GM21529 (cell line): ENCODE results near the gene SLC17A1.
"Not testable (repeated sequence)": the region's sequence is repeated elsewhere in the genome, so short reads cannot be mapped to it uniquely, and the experiment has no call there.

Source experiments
- ATAC-seq: cut with Tn5 transposase; IDR thresholded peaks from one replicate; pipeline ENCODE4 v1.9.1; 2021; ENCODE audit not compliant: unreplicated experiment

The SLC17A1 gene

DNA sequence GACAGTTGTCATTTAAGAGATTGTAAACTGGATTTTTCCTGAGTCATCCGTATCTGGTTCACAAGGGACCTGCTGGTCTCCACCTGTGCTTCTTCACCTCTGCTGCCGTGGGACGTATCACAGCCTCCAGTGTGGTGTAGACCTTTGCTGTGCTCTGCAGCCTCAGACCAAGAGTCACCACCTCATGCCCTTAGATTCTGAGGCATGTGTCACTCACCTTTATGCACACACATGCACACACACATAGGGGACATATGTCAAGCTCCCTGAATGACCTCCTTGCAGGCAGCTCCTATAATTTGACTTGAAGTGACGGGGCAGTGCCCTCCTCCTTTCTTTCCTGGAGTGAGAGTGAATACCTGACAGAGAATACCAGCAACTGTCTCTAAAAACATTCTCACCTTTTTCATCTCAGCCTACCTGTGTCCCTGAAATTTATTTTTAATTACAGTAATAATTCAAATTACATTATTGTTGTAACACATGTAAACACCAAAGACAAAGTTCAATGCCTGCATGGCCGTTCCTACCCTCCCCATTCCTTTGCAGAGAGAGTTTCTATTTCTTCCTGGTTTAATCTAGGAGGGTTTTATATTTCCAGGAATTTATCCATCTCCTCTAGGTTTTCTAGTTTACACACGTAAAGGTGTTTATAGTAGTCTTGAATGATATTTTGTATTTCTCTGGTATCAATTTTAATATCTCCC, 73.8 kb downstream of the SLC17A1 start:
- ATAC-seq = no peak

DNA sequence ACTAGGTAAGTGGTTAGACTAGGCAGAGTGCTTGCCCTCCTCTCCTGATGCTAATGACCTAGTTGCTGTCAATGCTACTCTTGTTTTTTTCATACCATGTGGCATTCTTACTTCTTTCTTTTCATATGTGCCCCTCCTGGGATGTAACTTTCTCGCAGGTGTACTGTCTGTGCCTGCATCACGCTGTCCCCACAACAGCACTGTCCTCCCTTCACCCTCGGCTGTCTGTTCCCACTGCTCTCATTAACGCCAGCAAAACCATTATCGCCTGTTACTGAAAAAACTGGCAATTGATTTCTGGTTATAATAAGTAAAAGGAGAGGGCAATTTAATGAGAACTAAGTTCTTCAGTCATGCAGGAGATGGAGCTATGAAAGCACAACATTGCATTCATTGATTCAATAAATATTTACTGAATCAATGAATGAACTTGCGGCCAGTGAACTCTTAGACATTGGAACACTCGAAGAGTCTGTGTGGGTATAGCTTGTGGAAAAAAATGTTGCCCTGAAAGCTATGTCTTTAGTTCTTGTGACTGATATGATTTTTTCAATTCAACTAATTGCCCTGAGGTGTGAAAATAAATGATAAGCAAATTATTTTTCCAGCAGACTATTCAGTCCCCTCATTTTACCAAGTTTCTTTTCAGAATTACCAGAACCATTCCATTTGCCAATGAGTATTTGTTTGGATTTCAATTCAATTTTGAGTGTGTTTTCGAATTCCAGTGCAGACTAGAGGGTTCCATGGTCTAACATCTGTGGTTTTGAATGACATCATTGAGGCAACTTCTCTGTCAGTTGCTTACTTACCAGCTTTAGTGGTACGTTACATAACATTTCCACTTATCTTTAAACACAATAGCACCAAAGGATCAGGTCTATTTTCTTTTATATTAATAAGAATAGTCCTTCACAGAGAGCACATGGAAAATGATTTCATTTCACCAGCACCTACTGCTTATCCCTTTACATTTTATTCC, 75.2 kb downstream of the SLC17A1 start:
- no peak for ATAC-seq

GRCh38 chr6:25755483-25755882, 76.4 kb downstream of the SLC17A1 start:
- no peak for ATAC-seq

GRCh38 chr6:25754535-25754934, 77.3 kb downstream of the SLC17A1 start, which contains the start of gene SLC17A4:
SLC17A4 (plus strand) TSS chr6:25754742; CDS start chr6:25761963, 7,221 bp downstream.
- no peak for ATAC-seq

DNA sequence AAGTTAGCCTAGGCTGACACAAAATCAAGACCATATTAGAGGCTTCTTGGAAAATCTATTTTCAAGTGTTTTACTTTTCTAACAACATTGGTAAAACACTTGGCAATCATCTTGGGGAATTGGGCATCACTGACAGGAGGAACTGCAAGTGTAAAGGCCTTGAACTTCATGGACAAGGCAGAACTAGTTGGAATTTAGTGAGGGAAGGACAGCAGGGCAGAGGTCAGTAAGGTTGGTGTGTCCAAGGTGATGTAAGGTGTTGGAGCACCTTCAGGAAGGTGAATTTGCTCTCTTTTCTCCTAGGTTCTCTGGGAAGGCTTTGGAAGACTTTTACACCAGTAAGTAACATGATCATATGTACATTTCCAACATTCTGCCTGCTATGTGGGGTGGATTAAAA, 78.8 kb downstream of the SLC17A1 start:
- no peak for ATAC-seq

- no peak for ATAC-seq
These were observed 80.9 kb downstream of the SLC17A1 start for GRCh38 chr6:25750906-25751305.

DNA sequence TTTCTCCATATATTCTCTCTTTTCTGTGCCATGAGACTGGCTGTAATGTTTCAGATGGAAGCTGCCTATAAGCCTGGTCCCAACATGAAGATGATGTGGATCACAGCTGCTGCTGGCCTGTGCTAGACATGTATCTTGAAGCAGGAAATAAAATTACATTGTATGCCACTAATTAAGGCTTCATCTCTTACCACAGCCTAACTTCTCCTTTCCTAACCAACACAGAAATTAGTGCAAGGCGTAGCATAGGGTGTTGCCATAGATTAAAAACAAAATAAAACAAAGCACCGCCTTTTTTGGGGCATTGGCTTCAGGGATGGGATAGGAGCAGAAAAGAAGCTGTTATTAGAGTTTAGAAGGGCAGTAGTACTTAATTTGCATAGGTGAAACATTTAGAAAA, 82.0 kb downstream of the SLC17A1 start:
- ATAC-seq = no peak

GRCh38 chr6:25748601-25749517, 83.0 kb downstream of the SLC17A1 start:
- not testable (repeated sequence) for ATAC-seq

DNA sequence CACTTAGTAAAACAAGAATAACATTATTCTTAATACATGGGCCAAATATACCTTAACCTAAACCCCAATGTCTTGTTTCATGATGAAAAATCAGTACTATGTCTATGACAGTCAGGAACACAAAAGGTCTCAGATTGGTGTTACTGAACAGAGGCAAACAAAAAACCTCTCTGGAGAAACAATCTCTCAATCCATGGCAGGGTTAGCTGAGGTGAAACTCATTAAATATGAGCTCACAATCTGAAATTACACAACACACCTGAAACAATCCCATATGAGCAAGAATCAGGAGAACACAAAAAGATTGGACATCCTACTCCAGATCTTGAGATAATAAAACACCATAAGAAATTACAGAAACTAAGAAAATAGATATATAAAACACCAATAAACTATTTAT, 83.8 kb downstream of the SLC17A1 start:
- ATAC-seq = no peak

- no peak for ATAC-seq
These were observed 84.4 kb downstream of the SLC17A1 start for GRCh38 chr6:25747477-25747876.

- no peak for ATAC-seq
These were observed 84.9 kb downstream of the SLC17A1 start for GRCh38 chr6:25746968-25747367.

DNA sequence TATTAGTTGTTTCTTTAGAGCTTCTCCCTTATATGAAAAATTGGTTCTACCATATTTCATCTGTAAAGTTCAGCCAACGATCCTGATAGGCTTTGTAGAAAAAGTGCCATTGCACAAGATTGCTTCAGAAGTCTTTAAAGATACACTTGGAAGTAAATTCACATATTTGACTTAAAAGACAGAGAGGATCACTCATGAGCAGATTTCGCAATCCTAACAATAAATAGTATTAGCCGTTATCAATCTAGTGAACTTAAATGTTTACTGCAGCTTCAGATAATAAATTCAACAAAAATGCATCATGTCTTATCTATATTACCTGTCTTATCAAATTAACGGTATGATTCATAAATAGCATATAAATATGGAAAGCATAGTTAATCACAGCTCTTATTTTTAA, 86.0 kb downstream of the SLC17A1 start:
- ATAC-seq = no peak

GRCh38 chr6:25743868-25744267, 88.0 kb downstream of the SLC17A1 start:
- ATAC-seq = no peak

- ATAC-seq = no peak
These were observed 96.6 kb downstream of the SLC17A1 start for GRCh38 chr6:25735261-25735660.
